Keratinocyte (primary cell): ENCODE results near the gene SAMD4A. TPM values are rescaled to one million over a fixed set of nuclear protein-coding genes. Genes with fewer than 3 reads are reported as not detected.

ENCODE experiments used
- DNase-seq: peaks from one replicate; pipeline ENCODE4 v3.0.0-alpha.2; 2011; ENCODE audit warnings: low read depth, missing footprints, low spot score
- FAIRE-seq: peaks from 2 replicates; lab custom pipeline; 2011; peaks lifted over from hg19 to GRCh38; lab: Jason Lieb, UNC
- H2AFZ ChIP-seq: 2 replicates; pipeline ENCODE4 v1.6.0; 2012; ENCODE audit warnings: low read length, control low read depth, inconsistent platforms; ENCODE audit not compliant: control insufficient read depth
- H3K27ac ChIP-seq: 2 replicates; pipeline ENCODE4 v1.5.1; 2011; ENCODE audit warnings: low read length; ENCODE audit not compliant: control insufficient read depth, insufficient read depth
- H3K27me3 ChIP-seq: 3 replicates; pipeline ENCODE4 v1.6.0; 2011; ENCODE audit warnings: low read length; ENCODE audit not compliant: control insufficient read depth, insufficient read depth; ENCODE audit errors: extremely low read depth
- H3K36me3 ChIP-seq, 2 experiments: 2 replicates in 1 of 2; 3 replicates in 1 of 2; pipeline ENCODE4 v1.5.1; 2011; ENCODE audit warnings: low read length in 2 of 2, mild to moderate bottlenecking in 1 of 2; ENCODE audit not compliant: control insufficient read depth in 2 of 2, insufficient read depth in 2 of 2; ENCODE audit errors: extremely low read depth in 1 of 2
- H3K4me1 ChIP-seq: 3 replicates; pipeline ENCODE4 v1.5.1; 2011; ENCODE audit warnings: low read length; ENCODE audit not compliant: control insufficient read depth, insufficient read depth; ENCODE audit errors: extremely low read depth
- H3K4me2 ChIP-seq: 3 replicates; pipeline ENCODE4 v1.6.0; 2011; ENCODE audit warnings: low read depth, low read length; ENCODE audit not compliant: control insufficient read depth, insufficient read depth; ENCODE audit errors: extremely low read depth
- H3K4me3 ChIP-seq, 3 experiments: fragments of 200-600 bp in 1 of 3; sonication (generic) in 1 of 3; 2 replicates in 2 of 3; 3 replicates in 1 of 3; pipeline ENCODE4 v1.5.1; 2011 to 2016; ENCODE audit warnings: low read length in 3 of 3, mild to moderate bottlenecking in 3 of 3, control low read depth in 2 of 3, inconsistent platforms in 1 of 3, low read depth in 1 of 3, mixed read lengths in 1 of 3, mixed run types in 1 of 3, moderate library complexity in 1 of 3; ENCODE audit not compliant: control insufficient read depth in 2 of 3, insufficient read depth in 2 of 3; ENCODE audit errors: extremely low read depth in 1 of 3
- H3K79me2 ChIP-seq: 2 replicates; pipeline ENCODE4 v1.6.0; 2012; ENCODE audit warnings: low read length; ENCODE audit not compliant: control insufficient read depth, insufficient read depth
- H3K9ac ChIP-seq: 3 replicates; pipeline ENCODE4 v1.6.0; 2011; ENCODE audit warnings: low read length; ENCODE audit not compliant: control insufficient read depth, insufficient read depth; ENCODE audit errors: extremely low read depth
- H3K9me1 ChIP-seq: 3 replicates; pipeline ENCODE4 v1.6.0; 2011; ENCODE audit warnings: low read length; ENCODE audit not compliant: control insufficient read depth, insufficient read depth; ENCODE audit errors: extremely low read depth
- H3K9me3 ChIP-seq: 2 replicates; pipeline ENCODE4 v1.5.1; 2012; ENCODE audit warnings: low read depth, low read length; ENCODE audit not compliant: control insufficient read depth
- H4K20me1 ChIP-seq: 3 replicates; pipeline ENCODE4 v1.6.0; 2011; ENCODE audit warnings: low read length; ENCODE audit not compliant: control insufficient read depth, insufficient read depth; ENCODE audit errors: extremely low read depth
- CTCF ChIP-seq, 3 experiments: IDR thresholded peaks in 1 of 3; conservative IDR thresholded peaks in 1 of 3; optimal IDR thresholded peaks in 1 of 3; 2 replicates in 2 of 3; 3 replicates in 1 of 3; pipeline versions ENCODE3 to v1.5.1; 2011; ENCODE audit warnings: low read length in 3 of 3, mild to moderate bottlenecking in 3 of 3, moderate library complexity in 2 of 3, control low read depth in 1 of 3, inconsistent platforms in 1 of 3; ENCODE audit not compliant: insufficient read depth in 2 of 3; ENCODE audit errors: extremely low read depth in 1 of 3
- EZH2 ChIP-seq: IDR thresholded peaks from one replicate; pipeline ENCODE4 v1.6.1; 2012; ENCODE audit warnings: inconsistent platforms, mild to moderate bottlenecking, low read length, moderate library complexity
- dilution Hi-C: fragments of 300-500 bp; cut with MboI; formaldehyde crosslinking; loops from one replicate; pipeline ENCODE4 v1.7.0; 2020; ENCODE audit warnings: low sequenced_read_pairs; ENCODE audit not compliant: extremely low pct_ligation_motif_present
- polyA plus RNA-seq, 5 experiments: library from polyadenylated mRNA; depleted of rRNA in 3 of 5; stranded (reverse) in 3 of 5; stranded (forward) in 1 of 5; unstranded in 1 of 5; fragments of >200 nt; gene quantifications; 1 replicate in 1 of 5; 2 replicates in 3 of 5; 3 replicates in 1 of 5; pipeline versions ENCODE4 v1.2.1 to v1.2.3, GENCODE V29; 2011 to 2012; ENCODE audit warnings: missing spikeins in 2 of 5, low read depth in 1 of 5, low replicate concordance in 1 of 5

The SAMD4A gene
- polyA plus RNA-seq, 1 donor (not counting 4 experiments of a cell fraction or from before 2014, with no cell fraction given) = 16.2 TPM

DNA sequence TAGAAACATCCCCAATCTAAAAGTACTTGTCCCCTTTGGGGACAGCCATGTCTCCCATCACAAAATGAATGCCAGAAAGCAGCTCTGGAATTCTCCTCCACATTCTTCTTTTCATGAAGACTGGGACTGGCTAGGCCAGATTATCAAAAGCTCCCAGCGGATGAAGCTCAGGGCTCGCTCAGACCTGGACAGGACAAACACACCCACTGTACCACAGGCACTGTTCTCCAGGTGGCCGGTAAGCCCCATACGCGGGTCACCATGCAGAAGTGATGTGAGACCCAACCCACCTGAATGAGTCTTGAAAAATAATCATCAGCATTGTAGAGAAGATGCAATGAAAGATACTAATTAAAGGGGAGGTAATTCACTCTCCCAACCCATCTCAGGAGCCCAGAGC lies 250.6 kb downstream of the SAMD4A start:
- H3K27me3 ChIP-seq = peaks cover 6% of the 10 kb centered on the region
- no peak for TF ChIP-seq CTCF (optimal IDR thresholded peaks at IDR 0.05 in 1 of 3, IDR thresholded peaks at IDR 0.05 in 1 of 3, conservative IDR thresholded peaks at IDR 0.05 in 1 of 3; ENCODE audit: extremely low read depth in 1 of 3, insufficient read depth in 2 of 3, low read length in 3 of 3)
- TF ChIP-seq EZH2 = no peak
- H3K4me1 ChIP-seq = peaks cover 5% of the 10 kb centered on the region
- DNase-seq = no peak
- no peaks in the 10 kb centered on the region for H3K79me2 ChIP-seq
- H3K9me1 ChIP-seq = no peaks in the 10 kb centered on the region
- no peak overlapping the region for H3K9ac ChIP-seq
- no peaks in the 10 kb centered on the region for H4K20me1 ChIP-seq
- FAIRE-seq = no peak
- H3K36me3 ChIP-seq = no peaks in the 10 kb centered on the region
- H3K27ac ChIP-seq = no peak overlapping the region
- no peak overlapping the region for H3K4me2 ChIP-seq
- H2AFZ ChIP-seq = no peak overlapping the region
- H3K9me3 ChIP-seq = no peaks in the 10 kb centered on the region
- dilution Hi-C loops = no loop called here
- H3K4me3 ChIP-seq = no peak overlapping the region

DNA sequence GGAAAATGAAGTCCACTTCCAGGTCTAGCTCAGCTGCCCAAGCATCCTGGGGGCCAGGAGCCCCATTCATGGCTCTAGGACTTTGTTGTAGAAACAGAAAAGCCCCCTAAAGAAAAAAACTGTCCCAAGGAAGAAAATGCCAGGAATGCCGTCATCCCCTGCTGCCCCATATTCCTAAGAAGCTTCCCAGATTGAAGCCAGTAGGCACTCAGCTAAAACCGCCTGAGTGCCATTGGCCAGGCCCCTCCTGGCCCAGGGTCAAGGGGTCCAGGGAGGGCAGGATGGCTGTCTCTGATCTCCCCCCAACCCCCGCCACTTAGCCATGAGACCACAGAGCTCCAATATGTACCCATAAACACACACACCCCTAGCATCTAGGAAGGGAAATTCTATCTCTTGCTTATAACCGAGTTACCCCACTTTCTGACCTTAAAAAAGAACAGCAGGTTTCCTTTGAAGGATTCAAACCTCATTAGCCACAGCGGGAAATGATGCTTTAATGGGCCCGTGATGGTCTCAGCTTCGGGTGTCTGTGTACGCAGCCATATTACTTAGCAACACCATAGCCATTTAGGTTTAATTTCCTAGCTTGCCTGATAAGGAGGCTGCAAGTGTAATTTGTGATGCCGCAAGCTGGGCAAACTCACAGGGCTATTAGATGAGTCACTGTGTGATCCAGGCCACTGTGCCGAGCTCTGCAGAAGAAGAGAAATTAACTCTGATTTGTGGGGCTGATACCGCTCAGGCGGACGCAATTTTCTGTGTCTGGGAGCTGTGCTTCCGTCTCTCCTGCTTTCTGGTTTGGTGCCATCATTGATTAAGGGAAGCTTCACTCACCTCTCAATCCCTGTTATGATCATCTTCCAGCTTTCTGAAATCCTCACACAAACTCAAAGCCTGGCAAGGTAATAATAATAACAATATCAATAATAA lies 251.5 kb downstream of the SAMD4A start:
- H3K9ac ChIP-seq = no peak overlapping the region
- H3K4me2 ChIP-seq = no peak overlapping the region
- H3K4me3 ChIP-seq = no peak overlapping the region
- H3K9me1 ChIP-seq = no peaks in the 10 kb centered on the region
- H3K27ac ChIP-seq = no peak overlapping the region
- FAIRE-seq (no peak), DNase-seq (no peak)
- H3K79me2 ChIP-seq = no peaks in the 10 kb centered on the region
- no peak overlapping the region for H2AFZ ChIP-seq
- H3K4me1 ChIP-seq = peaks cover under 1% of the 10 kb centered on the region
- no peaks in the 10 kb centered on the region for H4K20me1 ChIP-seq
- peaks cover 3% of the 10 kb centered on the region for H3K27me3 ChIP-seq
- TF ChIP-seq CTCF (optimal IDR thresholded peaks at IDR 0.05 in 1 of 3, IDR thresholded peaks at IDR 0.05 in 1 of 3, conservative IDR thresholded peaks at IDR 0.05 in 1 of 3; ENCODE audit: extremely low read depth in 1 of 3, insufficient read depth in 2 of 3, low read length in 3 of 3) = no peak
- TF ChIP-seq EZH2 = no peak
- dilution Hi-C loops = no loop called here
- H3K9me3 ChIP-seq = no peaks in the 10 kb centered on the region
- H3K36me3 ChIP-seq = no peaks in the 10 kb centered on the region
